ENCODE data around the gene CFAP298.
"Not testable (repeated sequence)": the region's sequence is repeated elsewhere in the genome, so short reads cannot be mapped to it uniquely, and the experiment has no call there.

Gene CFAP298, protein sequence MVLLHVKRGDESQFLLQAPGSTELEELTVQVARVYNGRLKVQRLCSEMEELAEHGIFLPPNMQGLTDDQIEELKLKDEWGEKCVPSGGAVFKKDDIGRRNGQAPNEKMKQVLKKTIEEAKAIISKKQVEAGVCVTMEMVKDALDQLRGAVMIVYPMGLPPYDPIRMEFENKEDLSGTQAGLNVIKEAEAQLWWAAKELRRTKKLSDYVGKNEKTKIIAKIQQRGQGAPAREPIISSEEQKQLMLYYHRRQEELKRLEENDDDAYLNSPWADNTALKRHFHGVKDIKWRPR

GRCh38 chr21:32612075-32612998 is at the start of gene CFAP298:
Gene CFAP298, minus strand, starts transcription at chr21:32612377. Its CDS starts 134 bp downstream, at chr21:32612243.
- DNase-seq (ENCODE audit: low read depth in 2 of 2) = peak; percentile 73 to 76

GRCh38 chr21:32661026-32661782 is 49.0 kb upstream of the CFAP298 start:
- not testable (repeated sequence) for DNase-seq (ENCODE audit: low read depth in 2 of 2)

- DNase-seq (ENCODE audit: low read depth in 2 of 2) = no peak
These were observed 46.3 kb upstream of the CFAP298 start for GRCh38 chr21:32658524-32658923.

DNA sequence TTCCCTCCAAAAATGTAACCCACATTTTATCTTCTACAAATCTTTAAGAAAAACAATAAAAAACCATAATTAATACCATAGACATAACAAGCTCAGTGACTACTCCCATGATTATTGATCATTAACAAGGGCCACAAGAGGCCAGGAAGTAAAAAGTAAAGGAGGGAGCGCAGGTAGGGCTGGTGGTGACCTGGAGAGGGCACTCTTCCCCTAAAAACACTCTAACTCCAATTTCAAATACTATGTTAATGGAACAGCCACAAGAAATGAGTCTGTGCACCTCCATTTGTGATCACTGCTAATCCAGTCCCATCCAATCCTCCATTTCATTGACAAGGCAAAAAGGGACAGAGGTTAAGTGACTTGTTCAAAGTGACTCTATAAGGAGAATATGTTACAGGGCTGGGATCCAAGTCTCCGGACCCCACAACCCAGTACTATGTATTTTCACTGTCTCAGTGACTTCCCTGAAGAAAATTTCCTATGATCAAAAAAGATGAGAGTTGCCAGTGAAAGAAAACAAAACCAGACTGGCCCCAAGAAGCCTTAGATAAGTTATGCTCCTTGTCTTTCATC is 41.2 kb upstream of the CFAP298 start:
- no peak for DNase-seq (ENCODE audit: low read depth in 2 of 2)

GRCh38 chr21:32648165-32648564 is 36.0 kb upstream of the CFAP298 start:
- DNase-seq (ENCODE audit: low read depth in 2 of 2) = no peak

GRCh38 chr21:32645261-32646182 is 33.3 kb upstream of the CFAP298 start:
- no peak for DNase-seq (ENCODE audit: low read depth in 2 of 2)

GRCh38 chr21:32641710-32642698 is 29.8 kb upstream of the CFAP298 start:
- DNase-seq (ENCODE audit: low read depth in 2 of 2) = no peak

DNA sequence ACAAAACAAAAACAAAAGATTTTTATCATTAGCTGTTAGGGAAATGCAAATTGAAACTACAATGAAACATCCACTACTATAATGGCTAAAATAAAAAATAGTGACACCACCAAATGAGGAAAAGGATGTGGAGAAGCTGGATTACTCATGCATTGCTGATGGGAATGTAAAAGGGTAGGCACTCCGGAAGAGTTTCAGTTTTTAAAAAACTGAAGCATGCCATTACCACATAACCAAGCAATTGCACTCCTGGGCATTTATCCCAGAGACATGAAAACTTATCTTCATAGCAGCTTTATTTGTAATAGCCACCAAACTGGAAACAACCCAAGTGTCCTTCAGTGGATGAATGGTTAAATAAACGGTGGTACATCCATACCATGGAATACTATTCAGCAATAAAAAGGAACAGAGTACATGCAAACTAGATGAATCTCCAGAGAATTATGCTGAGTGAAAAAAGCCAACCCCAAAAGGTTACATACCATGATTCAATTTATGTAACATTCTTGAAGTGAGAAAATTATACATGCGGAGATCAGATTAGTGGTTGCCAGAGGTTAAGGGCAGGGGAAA is 14.5 kb upstream of the CFAP298 start:
- no peak for DNase-seq (ENCODE audit: low read depth in 2 of 2)

DNA sequence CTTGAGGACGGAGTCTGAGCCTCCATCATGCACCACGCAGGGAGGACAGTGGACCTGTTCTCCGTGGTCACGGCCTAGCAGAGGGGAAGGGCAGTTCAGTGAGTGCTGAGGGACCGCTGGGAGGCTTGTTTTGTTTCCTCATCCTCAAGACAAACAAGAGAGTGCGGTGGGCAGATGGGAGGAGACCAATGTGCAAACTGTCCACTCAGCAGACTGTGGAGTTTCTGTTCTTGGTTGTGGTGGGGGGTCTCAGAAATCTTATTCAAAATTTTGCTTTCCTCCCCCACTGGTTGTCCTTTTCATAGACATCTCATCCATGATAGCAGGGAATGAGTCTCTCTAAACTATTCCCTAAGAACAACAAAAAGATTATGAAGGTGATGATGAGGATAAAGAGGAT is 6.0 kb upstream of the CFAP298 start:
- not testable (repeated sequence) for DNase-seq (ENCODE audit: low read depth in 2 of 2)

- DNase-seq (ENCODE audit: low read depth in 2 of 2) = no peak
These were observed 1.4 kb upstream of the CFAP298 start for GRCh38 chr21:32613436-32614043.

GRCh38 chr21:32612999-32613337 is 791 bp upstream of the CFAP298 start:
- no peak for DNase-seq (ENCODE audit: low read depth in 2 of 2)

DNA sequence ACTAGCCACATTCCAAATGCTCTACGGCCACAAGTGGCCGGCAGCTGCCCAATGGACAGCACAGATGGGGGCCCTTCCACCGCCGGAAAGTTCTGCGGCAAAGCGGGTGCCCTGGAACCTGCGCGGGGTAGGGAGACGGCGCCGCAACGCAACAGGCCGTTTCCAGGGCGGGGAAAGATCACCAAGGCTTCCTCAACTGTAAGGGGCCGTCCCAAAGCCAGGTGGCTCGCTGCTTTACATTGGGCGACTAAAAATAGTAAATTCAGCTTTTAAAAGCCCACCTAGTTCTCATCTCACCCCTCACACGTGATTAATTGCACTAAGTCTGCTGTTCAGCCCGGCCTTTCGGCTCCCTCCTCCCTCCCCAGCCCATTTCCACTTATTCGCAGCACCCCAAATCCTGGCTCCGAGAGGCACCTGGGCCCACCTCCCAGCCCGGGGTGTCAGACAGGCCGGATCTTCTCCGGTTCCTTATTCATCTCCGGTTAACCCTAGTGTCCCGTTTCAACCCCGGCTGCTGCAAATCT is 643 bp downstream of the CFAP298 start:
- DNase-seq (ENCODE audit: low read depth in 2 of 2) = peak in 1 of 2 donors; percentile 7

GRCh38 chr21:32610940-32611339 is 1.2 kb downstream of the CFAP298 start:
- not testable (repeated sequence) for DNase-seq (ENCODE audit: low read depth in 2 of 2)

DNA sequence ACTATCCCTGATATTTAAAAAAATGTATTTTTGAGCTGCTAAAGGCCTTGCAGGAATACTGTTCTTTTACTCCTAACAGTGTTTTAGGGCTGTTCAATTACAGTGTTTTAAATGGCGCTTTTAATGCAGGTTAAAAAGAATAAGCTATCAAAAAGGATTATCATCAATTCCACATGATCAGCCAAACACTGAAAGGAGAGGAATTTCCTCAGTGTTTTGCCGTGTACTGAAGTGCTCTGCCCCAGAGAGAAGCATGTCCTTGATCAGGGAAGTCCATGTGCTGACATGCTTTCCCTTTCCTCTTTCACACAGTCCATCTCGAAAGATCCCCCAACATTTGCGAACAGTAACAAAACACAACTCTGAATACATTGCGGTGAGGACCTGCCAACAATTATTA is 3.3 kb downstream of the CFAP298 start:
- DNase-seq (ENCODE audit: low read depth in 2 of 2) = no peak

GRCh38 chr21:32605469-32605868 is 6.7 kb downstream of the CFAP298 start:
- no peak for DNase-seq (ENCODE audit: low read depth in 2 of 2)

GRCh38 chr21:32604464-32604863 is 7.7 kb downstream of the CFAP298 start:
- DNase-seq (ENCODE audit: low read depth in 2 of 2) = no peak

DNA sequence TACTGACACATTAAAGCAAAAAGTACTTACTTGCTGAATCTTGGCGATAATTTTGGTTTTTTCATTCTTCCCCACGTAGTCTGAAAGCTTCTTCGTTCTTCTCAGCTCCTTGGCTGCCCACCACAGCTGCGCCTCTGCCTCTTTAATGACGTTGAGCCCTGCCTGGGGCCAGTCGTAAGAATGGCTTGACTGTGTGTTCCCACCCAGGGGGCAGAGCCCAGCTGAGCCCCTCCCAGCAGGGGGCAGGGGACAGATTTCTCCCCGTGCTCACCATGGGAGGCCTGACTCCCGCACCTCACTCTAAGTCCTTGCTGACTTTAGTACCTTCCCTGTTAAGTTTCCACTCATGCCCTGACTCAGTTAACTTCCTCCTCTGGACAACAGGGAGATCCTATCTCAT is 9.0 kb downstream of the CFAP298 start:
- no peak for DNase-seq (ENCODE audit: low read depth in 2 of 2)

DNA sequence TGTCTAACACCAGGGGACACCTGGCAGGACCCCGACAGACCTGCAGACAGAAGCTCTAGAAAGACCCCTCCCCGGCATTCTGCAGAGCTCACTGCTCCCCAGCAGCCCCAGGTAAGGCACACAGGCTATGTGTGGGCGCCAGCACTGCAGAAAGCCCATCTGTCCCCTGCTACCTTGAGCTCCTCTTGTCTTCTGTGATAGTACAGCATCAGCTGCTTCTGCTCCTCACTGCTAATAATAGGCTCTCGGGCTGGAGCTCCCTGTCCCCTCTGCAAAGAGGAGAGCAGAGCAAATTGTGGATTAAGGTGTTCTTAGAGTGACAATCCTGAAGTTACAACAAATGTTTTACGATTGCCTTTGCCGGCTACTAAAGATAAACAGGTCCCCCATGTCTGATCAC is 10.1 kb downstream of the CFAP298 start:
- DNase-seq (ENCODE audit: low read depth in 2 of 2) = no peak

GRCh38 chr21:32599526-32599925 is 12.7 kb downstream of the CFAP298 start:
- no peak for DNase-seq (ENCODE audit: low read depth in 2 of 2)

All from stimulated activated CD8-positive, alpha-beta memory T cell treated with anti-CD3 and anti-CD28 coated beads, Interleukin-2, amount 100 ng/mL, for 1 hour (primary cell).